GM19324 (cell line): Measurements from ENCODE around the gene PTPRN.
A peak's percentile ranks its signal among the peaks of the same experiment; 100 is the strongest.
"Not testable (repeated sequence)": the region's sequence is repeated elsewhere in the genome, so short reads cannot be mapped to it uniquely, and the experiment has no call there.

Source experiments
- ATAC-seq: cut with Tn5 transposase; IDR thresholded peaks from one replicate; pipeline ENCODE4 v1.9.1; 2021; ENCODE audit warnings: mild to moderate bottlenecking, moderate library complexity; ENCODE audit not compliant: unreplicated experiment, low FRiP score

PTPRN gene

GRCh38 chr2:219289195-219289536 lies 20.0 kb downstream of the PTPRN start:
- ATAC-seq = no peak

GRCh38 chr2:219287580-219288265 lies 21.5 kb downstream of the PTPRN start:
- ATAC-seq = no peak

- ATAC-seq = not testable (repeated sequence)
These were observed 22.1 kb downstream of the PTPRN start for GRCh38 chr2:219287116-219287440.

- ATAC-seq = no peak
These were observed 22.6 kb downstream of the PTPRN start for GRCh38 chr2:219286436-219287115.

GRCh38 chr2:219285894-219286425 lies 23.2 kb downstream of the PTPRN start:
- no peak for ATAC-seq

GRCh38 chr2:219285373-219285735 lies 23.8 kb downstream of the PTPRN start:
- no peak for ATAC-seq

GRCh38 chr2:219284501-219285372 lies 24.5 kb downstream of the PTPRN start:
- ATAC-seq = no peak

GRCh38 chr2:219282943-219283581 lies 26.1 kb downstream of the PTPRN start:
- no peak for ATAC-seq

- ATAC-seq = no peak
These were observed 26.8 kb downstream of the PTPRN start for GRCh38 chr2:219282375-219282774.

- no peak for ATAC-seq
These were observed 27.6 kb downstream of the PTPRN start for GRCh38 chr2:219281588-219281987.

- ATAC-seq = no peak
These were observed 28.6 kb downstream of the PTPRN start for GRCh38 chr2:219280651-219281050.

GRCh38 chr2:219279916-219280516 lies 29.2 kb downstream of the PTPRN start:
- ATAC-seq = no peak

- peak; percentile 90 for ATAC-seq
These were observed 29.9 kb downstream of the PTPRN start, which contains the start of gene DNAJB2 for GRCh38 chr2:219279151-219279915. Gene DNAJB2 (plus strand): TSS chr2:219279366. CDS start chr2:219279834, 468 bp downstream.

- ATAC-seq = no peak
These were observed 30.5 kb downstream of the PTPRN start for GRCh38 chr2:219278655-219279150.

GRCh38 chr2:219277703-219278654 lies 31.2 kb downstream of the PTPRN start:
- no peak for ATAC-seq

GRCh38 chr2:219274361-219274921 lies 34.8 kb downstream of the PTPRN start:
- ATAC-seq = no peak

GRCh38 chr2:219273937-219274336 lies 35.3 kb downstream of the PTPRN start:
- no peak for ATAC-seq

- ATAC-seq = no peak
These were observed 36.2 kb downstream of the PTPRN start for GRCh38 chr2:219272995-219273394.
